Peyer's patch (tissue), 4 donors: ENCODE measurements around the gene CPA1. TPM values are rescaled to one million over a fixed set of nuclear protein-coding genes. Genes with fewer than 3 reads are reported as not detected.

ENCODE experiments used
- DNase-seq, 3 donors: peaks; one replicate each; pipeline ENCODE4 v3.0.0-alpha.2; 2017 to 2019
- H3K27ac ChIP-seq, 4 donors: fragments of 200-600 bp; sonication (generic); one replicate each; pipeline ENCODE4 v1.5.1; 2016 to 2019
- H3K27me3 ChIP-seq, 2 donors: fragments of 200-600 bp; sonication (generic); one replicate each; pipeline ENCODE4 v1.5.1; 2019
- H3K36me3 ChIP-seq, 3 donors: fragments of 200-600 bp; sonication (generic); one replicate each; pipeline ENCODE4 v1.5.1; 2016 to 2019
- H3K4me1 ChIP-seq, 4 donors: fragments of 200-600 bp; sonication (generic); one replicate each; pipeline ENCODE4 v1.5.1; 2016 to 2019
- H3K4me3 ChIP-seq, 4 donors: fragments of 200-600 bp; sonication (generic); 1 replicate in 3 of 4; 2 replicates in 1 of 4; pipeline ENCODE4 v1.5.1; 2016 to 2019; ENCODE audit warnings: mild to moderate bottlenecking in 1 of 4
- H3K9me3 ChIP-seq, 4 donors: fragments of 200-600 bp; sonication (generic); one replicate each; pipeline ENCODE4 v1.5.1; 2016 to 2019; ENCODE audit warnings: mild to moderate bottlenecking in 1 of 4
- CTCF ChIP-seq, 6 experiments: fragments of 450-650 bp in 4 of 6; fragments of 200-600 bp in 2 of 6; sonication (generic) in 1 of 6; IDR thresholded peaks; one replicate each; pipeline ENCODE4 v1.5.1; 2017 to 2019; ENCODE audit warnings: antibody characterized with exemption in 6 of 6, mild to moderate bottlenecking in 3 of 6, moderate library complexity in 1 of 6
- POLR2A ChIP-seq, 2 donors: fragments of 450-650 bp; IDR thresholded peaks; one replicate each; pipeline ENCODE4 v1.5.1; 2017; ENCODE audit warnings: antibody characterized with exemption in 2 of 2, mild to moderate bottlenecking in 2 of 2, moderate library complexity in 2 of 2
- total RNA-seq, 4 donors: library from RNA; depleted of rRNA; stranded (reverse); fragments of >200 nt; gene quantifications; one replicate each; pipeline ENCODE4 v1.1.0, GENCODE V29; 2016

CPA1 gene
- total RNA-seq, 4 donors from 2014 or later: not detected

GRCh38 chr7:130380861-130381455 lies 664 bp downstream of the CPA1 start:
- no peaks in the 10 kb centered on the region for H3K36me3 ChIP-seq
- H3K27me3 ChIP-seq: no peaks in the 10 kb centered on the region
- H3K4me1 ChIP-seq: no peaks in the 10 kb centered on the region
- H3K27ac ChIP-seq: no peak overlapping the region
- H3K9me3 ChIP-seq: peaks cover 0 to 2% (median 0%) of the 10 kb centered on the region in 4 donors
- TF ChIP-seq CTCF (IDR thresholded peaks at IDR 0.05) (no peak), POLR2A (IDR thresholded peaks at IDR 0.05) (no peak)
- H3K4me3 ChIP-seq: no peak overlapping the region
- peak in 1 of 3 donors; percentile 8 for DNase-seq

GRCh38 chr7:130381468-130382312 lies 1.4 kb downstream of the CPA1 start:
- no peak overlapping the region for H3K27ac ChIP-seq

GRCh38 chr7:130383187-130383980 lies 3.1 kb downstream of the CPA1 start:
- no peak for TF ChIP-seq CTCF (IDR thresholded peaks at IDR 0.05)
- no peak for TF ChIP-seq POLR2A (IDR thresholded peaks at IDR 0.05)
- H3K27ac ChIP-seq: no peak overlapping the region
- H3K36me3 ChIP-seq: no peaks in the 10 kb centered on the region
- H3K4me3 ChIP-seq: no peak overlapping the region
- no peaks in the 10 kb centered on the region for H3K27me3 ChIP-seq
- peak in 1 of 3 donors; percentile 38 for DNase-seq
- H3K9me3 ChIP-seq: no peaks in the 10 kb centered on the region
- H3K4me1 ChIP-seq: no peaks in the 10 kb centered on the region

More at GRCh38 chr7:130381468-130382312, 1.4 kb downstream of the CPA1 start:
- Histone ChIP-seq H3K4me1 (no peaks in the 10 kb centered on the region), H3K4me3 (no peak overlapping the region), H3K9me3 (no peaks in the 10 kb centered on the region), H3K27me3 (no peaks in the 10 kb centered on the region), H3K36me3 (no peaks in the 10 kb centered on the region)
- TF ChIP-seq POLR2A (IDR thresholded peaks at IDR 0.05): no peak
- TF ChIP-seq CTCF (IDR thresholded peaks at IDR 0.05): no peak
- DNase-seq: peak in 1 of 3 donors; percentile 45

- no peak for TF ChIP-seq POLR2A (IDR thresholded peaks at IDR 0.05)
- TF ChIP-seq CTCF (IDR thresholded peaks at IDR 0.05): no peak
- H3K27me3 ChIP-seq: no peaks in the 10 kb centered on the region
- no peak overlapping the region for H3K27ac ChIP-seq
- no peaks in the 10 kb centered on the region for H3K36me3 ChIP-seq
- no peak overlapping the region for H3K4me3 ChIP-seq
- no peaks in the 10 kb centered on the region for H3K9me3 ChIP-seq
- peak in 1 of 3 donors; percentile 34 for DNase-seq
- H3K4me1 ChIP-seq: no peaks in the 10 kb centered on the region
Observed at GRCh38 chr7:130384371-130384801, 4.1 kb downstream of the CPA1 start.

- DNase-seq: peak in 1 of 3 donors; percentile 14
- Histone ChIP-seq H3K27me3 (no peaks in the 10 kb centered on the region), H3K9me3 (no peaks in the 10 kb centered on the region), H3K36me3 (no peaks in the 10 kb centered on the region), H3K4me1 (no peaks in the 10 kb centered on the region), H3K4me3 (no peak overlapping the region), H3K27ac (no peak overlapping the region)
- TF ChIP-seq POLR2A (IDR thresholded peaks at IDR 0.05): no peak
- no peak for TF ChIP-seq CTCF (IDR thresholded peaks at IDR 0.05)
Observed at GRCh38 chr7:130384841-130385599, 4.7 kb downstream of the CPA1 start.
